GM11168 (cell line): ENCODE measurements around the gene SLC22A24.

Experiments
- in situ Hi-C: fragments of 300-500 bp; cut with MboI; formaldehyde crosslinking; loops from one replicate; pipeline ENCODE4 v1.12.0; 2022; ENCODE audit warnings: low sequenced_read_pairs; ENCODE audit not compliant: unreplicated experiment

The SLC22A24 gene, protein sequence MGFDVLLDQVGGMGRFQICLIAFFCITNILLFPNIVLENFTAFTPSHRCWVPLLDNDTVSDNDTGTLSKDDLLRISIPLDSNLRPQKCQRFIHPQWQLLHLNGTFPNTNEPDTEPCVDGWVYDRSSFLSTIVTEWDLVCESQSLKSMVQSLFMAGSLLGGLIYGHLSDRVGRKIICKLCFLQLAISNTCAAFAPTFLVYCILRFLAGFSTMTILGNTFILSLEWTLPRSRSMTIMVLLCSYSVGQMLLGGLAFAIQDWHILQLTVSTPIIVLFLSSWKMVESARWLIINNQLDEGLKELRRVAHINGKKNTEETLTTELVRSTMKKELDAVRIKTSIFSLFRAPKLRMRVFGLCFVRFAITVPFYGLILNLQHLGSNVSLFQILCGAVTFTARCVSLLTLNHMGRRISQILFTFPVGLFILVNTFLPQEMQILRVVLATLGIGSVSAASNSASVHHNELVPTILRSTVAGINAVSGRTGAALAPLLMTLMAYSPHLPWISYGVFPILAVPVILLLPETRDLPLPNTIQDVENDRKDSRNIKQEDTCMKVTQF

DNA sequence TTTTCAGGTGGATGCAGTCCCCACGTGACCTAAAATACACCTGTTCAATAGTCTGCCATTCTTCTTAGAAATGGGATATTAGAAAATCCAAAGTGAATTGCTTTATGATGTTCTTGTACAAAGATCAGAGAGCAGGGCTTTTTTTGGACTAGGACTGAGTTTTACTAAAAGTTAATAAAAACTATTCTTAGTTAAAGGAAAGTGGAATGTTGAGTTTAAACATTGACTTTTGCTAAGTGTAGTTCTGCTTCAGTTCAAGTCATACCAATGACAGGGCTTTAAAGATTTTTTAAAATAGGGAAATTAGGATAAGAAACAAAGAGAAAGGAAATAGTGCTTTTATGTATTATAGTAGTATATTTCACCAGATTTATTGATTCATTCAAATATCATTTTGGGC lies at the start of gene SLC22A24:
Gene SLC22A24 (minus strand): TSS at position 101 of the 400 bp plus-strand sequence. CDS start 442 bp downstream, outside the sequence.
- in situ Hi-C loops, result no loop called here

GRCh38 chr11:63180536-63180935 lies 36.5 kb upstream of the SLC22A24 start:
- in situ Hi-C loops, result no loop called here

GRCh38 chr11:63179432-63180041 lies 35.5 kb upstream of the SLC22A24 start:
- in situ Hi-C loops, result no loop called here

DNA sequence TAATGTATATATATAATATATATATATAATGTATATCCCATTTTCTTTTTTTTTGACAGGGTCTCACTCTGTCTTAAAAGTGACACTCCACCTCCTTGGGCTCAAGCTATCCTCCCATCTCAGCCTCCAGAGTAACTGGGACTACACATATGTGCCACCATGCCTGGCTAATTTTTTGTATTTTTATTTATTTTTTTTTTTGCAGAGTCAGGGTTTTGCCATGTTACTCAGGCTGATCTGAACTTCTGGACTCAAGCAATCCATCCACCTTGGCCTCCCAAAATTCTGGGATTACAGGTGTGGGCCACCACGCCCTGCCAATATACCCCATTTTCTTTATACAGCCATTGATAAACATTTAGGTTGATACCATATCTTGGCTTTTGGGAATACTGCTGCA lies 33.9 kb upstream of the SLC22A24 start:
- in situ Hi-C loops, result no loop called here

DNA sequence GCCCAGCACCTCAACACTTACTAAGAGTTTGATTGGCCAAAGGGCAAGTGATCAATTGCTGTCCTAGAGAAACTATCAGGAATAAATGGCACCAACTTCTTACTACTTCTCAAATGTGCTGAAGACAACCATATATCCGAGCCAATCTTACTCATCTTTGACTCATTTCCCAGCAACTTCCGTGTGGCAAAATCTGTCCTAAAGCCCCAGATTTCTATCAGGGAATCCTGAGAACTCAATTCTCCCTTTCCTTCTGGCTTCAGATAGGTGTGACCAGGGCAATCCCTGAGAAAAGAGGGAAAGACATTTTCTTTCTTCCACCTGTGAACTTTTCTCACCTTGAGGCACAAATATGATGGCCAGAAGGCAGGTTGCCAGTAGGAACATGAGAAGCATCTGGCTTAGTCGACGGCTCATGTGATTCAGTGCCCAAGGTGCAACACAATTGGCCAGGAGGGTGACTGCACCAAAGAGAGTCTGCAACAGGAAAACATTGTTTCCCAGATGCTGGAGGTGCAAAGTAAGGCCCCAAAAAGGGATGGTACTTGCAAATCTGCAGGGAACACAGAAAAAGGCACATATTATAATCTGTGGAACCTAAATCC lies 21.8 kb upstream of the SLC22A24 start:
- in situ Hi-C loops, result no loop called here

- in situ Hi-C loops, result no loop called here
Measured at GRCh38 chr11:63155794-63156193, 11.8 kb upstream of the SLC22A24 start.

- in situ Hi-C loops, result no loop called here
Measured at GRCh38 chr11:63146581-63146980, 2.6 kb upstream of the SLC22A24 start.

- in situ Hi-C loops, result no loop called here
Measured at GRCh38 chr11:63142459-63142858, 1.6 kb downstream of the SLC22A24 start.

DNA sequence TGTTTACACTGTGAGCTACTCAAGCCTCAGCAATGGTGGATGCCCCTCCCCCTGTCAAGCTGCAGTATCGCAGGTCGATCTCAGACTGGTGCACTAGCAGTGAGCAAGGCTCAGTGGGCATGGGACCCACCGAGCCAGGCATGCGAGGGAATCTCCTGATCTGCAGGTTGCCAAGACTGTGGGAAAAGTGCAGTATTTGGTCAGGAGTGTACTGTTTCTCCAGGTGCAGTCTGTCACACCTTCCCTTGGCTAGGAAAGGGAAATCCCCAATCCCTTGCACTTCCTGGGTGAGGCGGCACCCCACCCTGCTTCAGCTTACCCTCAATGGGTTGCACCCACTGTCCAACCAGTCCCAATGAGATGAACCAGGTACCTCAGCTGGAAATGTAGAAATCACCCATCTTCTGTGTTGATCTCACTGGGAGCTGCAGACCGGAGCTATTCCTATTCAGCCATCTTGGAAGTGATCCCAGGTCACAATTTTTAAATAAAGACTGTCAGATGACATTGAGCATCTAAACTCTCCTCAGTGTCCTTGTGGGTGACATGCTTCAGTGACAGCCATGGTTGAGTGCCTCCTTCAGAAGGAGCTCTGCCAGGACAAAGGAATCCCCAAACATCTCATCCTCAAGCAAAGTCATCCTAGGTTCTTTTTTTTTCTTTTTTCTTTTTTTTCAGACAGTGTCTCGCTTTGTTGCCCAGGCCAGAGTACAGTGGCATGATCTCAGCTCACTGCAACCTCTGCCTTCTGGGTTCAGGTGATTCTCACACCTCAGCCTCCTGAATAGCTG lies 10.8 kb downstream of the SLC22A24 start:
- in situ Hi-C loops, result no loop called here

GRCh38 chr11:63099555-63099954 lies 44.5 kb downstream of the SLC22A24 start:
- in situ Hi-C loops, result no loop called here

DNA sequence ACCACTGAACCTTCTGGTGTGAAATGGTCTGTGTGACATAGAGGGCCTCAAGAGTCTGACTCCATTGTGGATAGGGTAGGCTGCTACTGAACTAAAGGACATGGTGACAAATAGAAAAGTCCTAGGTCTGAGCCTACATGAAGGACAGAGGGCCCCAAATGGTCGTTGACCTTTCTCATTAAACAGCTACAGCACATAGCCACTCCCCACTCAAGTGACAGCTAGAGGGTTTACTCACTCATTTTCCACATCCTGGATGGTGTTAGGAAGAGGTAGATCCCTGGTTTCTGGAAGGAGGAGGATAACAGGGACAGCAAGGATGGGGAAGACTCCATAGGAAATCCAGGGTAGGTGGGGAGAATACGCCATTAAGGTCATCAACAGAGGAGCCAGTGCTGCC lies 63.3 kb downstream of the SLC22A24 start:
- in situ Hi-C loops, result no loop called here

DNA sequence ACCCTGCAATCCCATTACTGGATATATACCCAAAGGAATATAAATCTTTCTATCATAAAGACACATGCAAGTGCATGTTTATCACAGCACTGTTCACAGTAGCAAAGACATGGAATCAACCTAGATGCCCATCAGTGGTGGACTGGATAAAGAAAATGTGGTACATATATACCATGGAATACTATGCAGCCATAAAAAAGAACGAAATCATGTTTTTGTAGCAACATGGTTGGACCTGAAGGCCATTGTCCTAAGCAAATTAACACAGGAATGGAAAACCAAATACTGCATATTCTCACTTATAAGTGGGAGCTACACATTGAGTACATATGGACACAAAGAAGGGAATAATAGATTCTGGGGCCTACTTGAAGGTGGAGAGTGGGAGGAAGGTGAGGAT lies 97.8 kb downstream of the SLC22A24 start:
- in situ Hi-C loops, result loop anchor here (25.0 kb wide), 1 partner anchor 166 kb away; no protein-coding TSS in a partner anchor

GRCh38 chr11:63042596-63042995 lies 101.4 kb downstream of the SLC22A24 start:
- in situ Hi-C loops, result loop anchor here (25.0 kb wide), 1 partner anchor 170 kb away; no protein-coding TSS in a partner anchor

DNA sequence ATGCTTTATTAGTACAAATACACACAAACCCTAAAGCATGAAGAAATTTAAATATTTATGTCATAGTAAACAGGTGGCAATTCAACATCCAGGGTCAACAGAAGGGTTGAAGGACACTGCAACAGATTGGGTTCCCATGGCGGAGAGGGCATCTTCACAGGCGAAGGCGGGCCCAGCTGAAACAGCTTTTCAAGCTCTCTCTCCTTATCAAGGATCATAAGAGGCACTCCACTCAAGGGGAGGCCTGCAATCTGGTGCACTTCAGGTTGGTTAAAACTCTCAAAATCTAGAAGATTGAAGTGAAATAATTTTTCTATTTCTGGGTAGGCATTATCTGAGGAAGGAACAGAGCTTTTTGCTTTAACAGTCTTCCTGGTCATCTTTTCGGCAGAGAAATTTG lies 111.6 kb downstream of the SLC22A24 start:
- in situ Hi-C loops, result loop anchor here (25.0 kb wide), 1 partner anchor 180 kb away; no protein-coding TSS in a partner anchor
